ENCODE data around the gene SOCS6.
"Not testable (repeated sequence)": the region's sequence is repeated elsewhere in the genome, so short reads cannot be mapped to it uniquely, and the experiment has no call there.

The SOCS6 gene, protein sequence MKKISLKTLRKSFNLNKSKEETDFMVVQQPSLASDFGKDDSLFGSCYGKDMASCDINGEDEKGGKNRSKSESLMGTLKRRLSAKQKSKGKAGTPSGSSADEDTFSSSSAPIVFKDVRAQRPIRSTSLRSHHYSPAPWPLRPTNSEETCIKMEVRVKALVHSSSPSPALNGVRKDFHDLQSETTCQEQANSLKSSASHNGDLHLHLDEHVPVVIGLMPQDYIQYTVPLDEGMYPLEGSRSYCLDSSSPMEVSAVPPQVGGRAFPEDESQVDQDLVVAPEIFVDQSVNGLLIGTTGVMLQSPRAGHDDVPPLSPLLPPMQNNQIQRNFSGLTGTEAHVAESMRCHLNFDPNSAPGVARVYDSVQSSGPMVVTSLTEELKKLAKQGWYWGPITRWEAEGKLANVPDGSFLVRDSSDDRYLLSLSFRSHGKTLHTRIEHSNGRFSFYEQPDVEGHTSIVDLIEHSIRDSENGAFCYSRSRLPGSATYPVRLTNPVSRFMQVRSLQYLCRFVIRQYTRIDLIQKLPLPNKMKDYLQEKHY

GRCh38 chr18:70288851-70289328 lies at the start of gene SOCS6:
Gene SOCS6 (plus strand): TSS chr18:70289045. CDS start chr18:70324669, 35,624 bp downstream.
- DNase-seq: no peak

GRCh38 chr18:70243131-70243929 lies 45.5 kb upstream of the SOCS6 start:
- no peak for DNase-seq

GRCh38 chr18:70246061-70246466 lies 42.8 kb upstream of the SOCS6 start:
- DNase-seq: no peak

- DNase-seq: no peak
Measured at GRCh38 chr18:70249118-70249517, 39.7 kb upstream of the SOCS6 start.

- DNase-seq: not testable (repeated sequence)
Measured at GRCh38 chr18:70249861-70250260, 39.0 kb upstream of the SOCS6 start.

- no peak for DNase-seq
Measured at GRCh38 chr18:70250781-70251180, 38.1 kb upstream of the SOCS6 start.

DNA sequence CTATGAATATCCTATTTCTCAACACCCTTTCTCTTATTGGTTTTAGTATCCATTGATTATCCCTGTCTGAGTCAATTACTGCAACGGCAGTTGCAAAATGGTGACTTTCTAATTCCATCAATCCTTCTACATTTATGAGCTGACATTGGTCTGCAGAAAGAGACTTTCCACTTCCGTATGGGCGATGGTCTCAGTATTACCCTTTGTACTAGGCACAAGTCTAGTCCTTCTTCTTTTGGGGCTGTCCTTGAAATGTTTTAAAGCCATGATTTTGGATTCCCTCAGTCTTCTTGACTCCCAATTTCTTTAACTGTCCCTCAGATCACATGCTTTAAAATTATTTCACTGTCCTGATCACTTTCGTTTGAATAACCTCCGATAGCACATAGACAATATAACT lies 32.7 kb upstream of the SOCS6 start:
- DNase-seq: no peak

- DNase-seq: no peak
Measured at GRCh38 chr18:70256994-70257393, 31.9 kb upstream of the SOCS6 start.

DNA sequence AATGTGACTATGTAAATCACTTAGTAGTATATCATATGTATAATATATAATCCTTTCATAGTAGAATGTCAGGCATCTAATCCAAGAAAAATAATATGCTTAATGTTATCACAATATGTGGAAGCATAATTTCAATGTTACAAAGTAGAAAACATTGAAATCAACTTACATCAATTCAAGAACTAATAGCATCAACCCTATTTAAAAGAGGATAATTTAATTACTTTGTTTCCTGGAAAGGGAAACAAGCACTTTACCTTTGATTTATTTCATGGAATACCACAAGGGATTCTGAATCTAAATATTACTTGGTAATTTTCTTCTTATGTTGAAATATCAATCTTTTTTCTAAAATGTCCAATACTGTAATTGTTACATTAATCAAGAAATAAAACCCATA lies 30.6 kb upstream of the SOCS6 start:
- no peak for DNase-seq

- DNase-seq: no peak
Measured at GRCh38 chr18:70260683-70261082, 28.2 kb upstream of the SOCS6 start.

DNA sequence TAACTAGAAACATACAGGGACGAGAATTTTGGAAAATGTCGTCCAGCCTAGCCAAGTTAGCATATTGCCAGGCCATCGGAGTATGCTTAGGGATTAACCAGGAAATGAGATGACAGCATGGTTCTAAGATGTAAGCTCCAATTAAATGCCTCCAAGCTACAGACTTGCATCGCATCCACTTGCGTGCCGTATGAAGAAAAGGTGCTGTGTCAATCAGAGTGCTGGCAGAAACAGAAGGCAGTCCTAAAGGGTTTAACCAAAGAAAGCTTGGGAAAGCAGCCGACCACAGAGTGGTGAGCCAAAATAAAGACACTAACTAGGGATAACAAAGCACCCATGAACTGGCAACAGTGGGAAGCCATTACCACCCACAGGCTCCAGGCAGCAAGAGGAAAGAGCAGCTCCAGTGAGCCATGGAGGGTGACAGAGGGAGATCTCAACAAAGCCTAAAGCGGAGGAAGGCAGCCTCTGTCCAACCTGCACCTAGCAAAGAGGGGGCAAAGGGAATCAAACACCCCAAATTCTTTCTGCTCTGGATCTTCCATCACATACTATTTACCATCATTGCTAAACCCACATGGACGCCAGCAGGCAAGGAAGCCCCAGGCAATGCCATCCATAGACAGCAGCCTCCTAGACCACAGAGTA lies 27.6 kb upstream of the SOCS6 start:
- no peak for DNase-seq

GRCh38 chr18:70263336-70263735 lies 25.5 kb upstream of the SOCS6 start:
- DNase-seq: no peak

- no peak for DNase-seq
Measured at GRCh38 chr18:70271742-70272141, 17.1 kb upstream of the SOCS6 start.

GRCh38 chr18:70273021-70273420 lies 15.8 kb upstream of the SOCS6 start:
- DNase-seq: no peak

GRCh38 chr18:70276416-70277191 lies 12.2 kb upstream of the SOCS6 start:
- no peak for DNase-seq

GRCh38 chr18:70279470-70279869 lies 9.4 kb upstream of the SOCS6 start:
- no peak for DNase-seq

- no peak for DNase-seq
Measured at GRCh38 chr18:70280007-70280925, 8.6 kb upstream of the SOCS6 start.

- no peak for DNase-seq
Measured at GRCh38 chr18:70284976-70285620, 3.7 kb upstream of the SOCS6 start.

DNA sequence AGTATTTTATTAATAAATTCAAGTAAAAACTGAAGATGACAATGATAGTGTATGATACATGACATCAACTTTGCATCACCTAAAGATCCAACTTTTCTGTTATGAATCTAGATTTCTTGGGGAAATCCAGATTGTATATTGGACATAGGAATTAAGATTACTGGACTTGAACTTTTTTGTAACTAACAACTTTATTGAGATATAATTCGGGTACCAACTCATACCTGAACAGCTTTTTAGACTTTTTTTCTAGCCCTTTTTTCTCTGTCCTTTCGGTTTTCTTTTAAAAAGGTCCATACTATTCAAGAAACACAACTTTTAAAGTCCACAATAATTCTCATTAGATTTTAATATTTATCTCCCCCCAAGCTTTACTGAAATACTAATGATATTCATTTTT lies 1.1 kb upstream of the SOCS6 start:
- no peak for DNase-seq

GRCh38 chr18:70288171-70288850 lies 534 bp upstream of the SOCS6 start:
- DNase-seq: no peak
